Measurements from ENCODE around the gene TRIM29.

GRCh38 chr11:120124355-120124754 is 13.6 kb downstream of the TRIM29 start:
- TF ChIP-seq EZH2 (IDR thresholded peaks at IDR 0.05; ENCODE audit: low read depth) (no peak), CTCF (conservative IDR thresholded peaks at IDR 0.05) (no peak)
